T-helper 1 cell treated with Interleukin-12 subunit alpha and Interleukin-12 subunit beta and Interleukin-4 antibody, amounts not matched to agents 30 ng/mL and 1 ng/mL, for 36 hours (primary cell): ENCODE results near the gene DTNBP1. TPM values are rescaled to one million over a fixed set of nuclear protein-coding genes. Genes with fewer than 3 reads are reported as not detected.

Experiments used
- intact Hi-C: fragments of 100-400 bp; cut with micrococcal nuclease; formaldehyde crosslinking; loops from one replicate; pipeline ENCODE4 v1.15.1; 2024
- total RNA-seq: library from RNA; stranded (reverse); gene quantifications from 2 replicates; pipeline ENCODE4 v1.2.3, GENCODE V29; 2022

DTNBP1 gene
- total RNA-seq, 1 donor from 2014 or later: 29.2 TPM

GRCh38 chr6:15536198-15536955, 126.5 kb downstream of the DTNBP1 start:
- intact Hi-C loops: no loop called here

GRCh38 chr6:15535495-15536197, 127.2 kb downstream of the DTNBP1 start:
- intact Hi-C loops: no loop called here

DNA sequence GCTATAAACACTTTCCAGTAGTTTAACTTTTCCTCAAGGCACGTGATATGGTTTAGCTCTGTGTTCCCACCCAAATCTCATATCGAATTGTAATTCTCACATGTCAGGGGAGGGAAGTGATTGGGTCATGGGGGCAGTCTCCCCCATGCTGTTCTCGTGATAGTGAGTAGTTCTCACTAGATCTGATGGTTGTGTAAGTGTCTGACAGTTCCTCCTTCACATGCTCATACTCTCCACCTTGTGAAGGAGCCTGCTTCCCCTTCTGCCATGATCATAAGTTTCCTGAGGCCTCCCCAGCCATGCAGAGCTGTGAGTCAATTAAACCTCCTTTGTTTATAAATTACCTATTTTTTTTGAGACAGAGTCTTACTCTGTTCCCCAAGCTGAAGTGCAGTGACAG, 127.9 kb downstream of the DTNBP1 start:
- intact Hi-C loops: no loop called here

DNA sequence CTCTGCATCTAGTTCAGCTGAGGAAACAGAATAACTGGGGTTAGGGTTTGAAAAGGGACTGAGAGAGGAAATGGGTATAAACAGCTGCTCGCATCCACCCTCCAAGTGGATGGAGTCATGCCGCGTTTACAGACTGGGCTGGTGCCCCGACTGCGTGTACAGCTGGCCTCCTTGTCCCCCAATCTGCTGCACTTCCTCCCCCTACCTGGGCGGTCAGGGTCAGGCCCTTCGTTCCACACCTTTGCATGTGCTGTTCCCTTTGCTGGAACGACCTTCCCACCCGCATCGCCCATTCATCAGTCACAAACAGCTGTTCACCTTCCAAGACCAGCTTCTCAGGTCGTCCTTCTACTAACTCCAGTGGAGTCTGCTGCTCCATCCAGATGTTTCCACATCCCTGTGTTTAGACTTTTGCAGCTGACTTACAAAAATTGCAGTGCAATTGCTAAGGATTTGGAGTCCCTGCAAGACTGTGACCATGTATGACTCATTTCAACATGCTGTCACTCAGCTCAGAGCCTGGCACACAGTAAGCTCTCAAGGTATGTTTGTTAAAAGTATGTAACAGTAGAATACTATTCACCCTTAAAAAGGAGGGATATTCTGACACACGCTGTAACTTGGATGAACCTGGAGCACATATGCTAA, 129.3 kb downstream of the DTNBP1 start:
- intact Hi-C loops: no loop called here

DNA sequence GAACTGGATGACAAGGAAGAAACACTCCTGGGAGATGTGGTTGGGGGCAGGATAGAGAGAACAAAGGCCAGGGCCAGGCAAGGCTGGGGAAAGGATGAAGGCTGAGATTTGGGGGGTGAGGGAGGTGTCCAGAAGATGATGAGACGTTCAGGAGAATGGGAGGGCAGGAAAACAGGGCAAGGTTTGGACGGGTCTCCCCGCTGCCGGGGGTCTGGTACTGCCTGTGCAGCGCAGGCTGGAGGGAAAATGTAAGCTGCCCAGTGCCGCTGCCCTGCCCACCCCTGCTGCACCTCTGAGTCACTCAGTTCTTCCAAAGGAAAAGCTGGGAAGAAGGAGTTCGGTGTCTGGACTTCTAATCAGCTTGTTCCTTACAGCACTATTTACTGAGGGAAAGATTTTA, 130.9 kb downstream of the DTNBP1 start:
- intact Hi-C loops: no loop called here

DNA sequence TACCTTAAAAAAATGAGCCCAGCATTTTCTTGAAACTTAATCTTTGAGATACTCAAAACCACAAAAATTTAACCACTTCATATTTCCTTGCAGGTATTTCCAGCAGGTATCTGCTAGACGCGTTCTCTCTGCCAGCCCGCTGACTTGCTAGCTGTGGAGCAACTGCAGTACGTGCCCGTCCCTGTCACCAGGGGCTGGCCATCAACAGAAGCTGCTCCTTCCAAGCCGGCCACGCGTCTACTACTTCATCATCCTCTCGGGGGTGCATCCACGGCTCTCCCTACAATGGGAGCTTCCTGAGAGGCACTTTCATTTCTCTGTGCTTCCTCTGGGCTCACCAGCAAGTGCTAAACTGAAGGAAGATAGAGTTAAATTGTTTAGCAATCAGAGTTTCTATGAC, 132.4 kb downstream of the DTNBP1 start:
- intact Hi-C loops: no loop called here

- intact Hi-C loops: loop anchor here (10.0 kb wide), 1 partner anchor 96 kb away; no protein-coding TSS in a partner anchor
Measured at GRCh38 chr6:15528870-15529269, 134.0 kb downstream of the DTNBP1 start.

GRCh38 chr6:15527838-15528617, 134.8 kb downstream of the DTNBP1 start:
- intact Hi-C loops: loop anchor here (10.0 kb wide), 1 partner anchor 97 kb away; no protein-coding TSS in a partner anchor

DNA sequence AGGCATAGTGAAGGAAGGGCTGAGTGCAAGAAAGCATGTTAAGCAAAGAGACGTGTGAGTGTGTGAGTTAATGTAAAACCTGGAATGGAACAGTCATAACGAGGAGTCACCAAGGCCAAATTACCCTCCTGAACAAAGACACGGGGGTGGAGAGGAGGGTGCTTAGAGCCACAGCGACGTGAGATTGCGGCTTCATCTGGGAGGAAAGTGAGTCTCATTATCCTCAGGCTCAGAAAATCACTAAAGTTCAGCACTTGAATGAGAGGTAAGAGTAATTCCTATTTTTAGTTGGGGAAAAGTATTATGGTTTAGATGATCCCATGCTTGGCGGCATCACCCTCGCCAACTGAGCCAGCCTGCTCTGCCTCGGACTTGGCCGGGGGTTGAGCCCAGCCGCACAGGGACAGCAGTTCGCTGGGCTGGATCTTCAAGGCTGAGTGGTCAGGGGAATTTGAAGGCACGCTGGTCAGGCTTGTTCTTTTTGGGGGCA, 136.6 kb downstream of the DTNBP1 start:
- intact Hi-C loops: loop anchor here (10.0 kb wide), 1 partner anchor 99 kb away; no protein-coding TSS in a partner anchor

- intact Hi-C loops: loop anchor here (10.0 kb wide), 1 partner anchor 100 kb away; no protein-coding TSS in a partner anchor
Measured at GRCh38 chr6:15524861-15525401, 137.9 kb downstream of the DTNBP1 start.

DNA sequence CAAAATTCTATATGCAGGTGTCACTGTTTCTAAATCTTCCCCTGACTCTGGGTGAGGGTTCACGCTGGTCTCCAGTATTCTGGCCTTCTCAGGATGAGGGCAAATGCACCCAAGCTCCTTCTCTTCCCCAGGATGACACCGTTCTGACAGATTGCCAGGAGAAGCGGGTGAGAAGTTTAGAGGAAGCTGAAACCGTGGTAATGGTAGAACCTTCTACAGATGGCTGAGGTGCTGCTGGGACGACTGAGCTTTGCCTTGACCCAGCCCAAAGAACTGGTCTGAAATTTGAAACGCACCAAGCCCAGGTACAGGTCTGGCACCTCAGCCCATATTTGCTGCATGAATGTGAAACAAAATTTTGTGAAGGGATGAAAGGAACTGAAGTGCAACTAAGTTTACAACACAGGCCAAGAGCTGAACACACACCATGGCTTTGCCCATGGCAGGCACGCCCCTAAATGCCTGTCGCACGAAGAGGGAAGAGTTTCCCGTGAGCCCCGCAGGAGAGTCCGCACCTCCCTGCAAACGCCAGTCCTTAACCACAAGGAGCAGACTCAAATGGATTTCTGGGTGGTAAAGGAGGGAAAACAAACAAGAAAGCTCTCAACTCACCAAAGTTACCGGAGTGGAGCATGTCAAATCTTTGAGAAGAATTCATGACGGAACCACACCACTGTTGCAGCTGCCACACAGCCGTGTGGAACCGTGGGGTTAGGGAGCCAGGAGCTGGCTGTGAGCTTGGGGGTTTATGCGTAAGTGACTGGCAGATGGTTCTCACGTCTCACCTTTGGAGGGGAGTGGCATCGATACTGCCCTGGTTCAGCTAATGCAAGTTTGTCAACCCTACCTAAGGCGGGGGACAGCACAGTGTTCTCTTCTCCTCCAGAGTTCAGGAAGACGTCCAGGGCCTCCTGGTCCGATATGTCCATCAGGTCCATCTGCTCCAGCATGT, 138.9 kb downstream of the DTNBP1 start:
- intact Hi-C loops: loop anchor here (10.0 kb wide), 1 partner anchor 101 kb away; no protein-coding TSS in a partner anchor

- intact Hi-C loops: loop anchor here (10.0 kb wide), 1 partner anchor 102 kb away; no protein-coding TSS in a partner anchor
Measured at GRCh38 chr6:15522856-15523529, 139.8 kb downstream of the DTNBP1 start.

GRCh38 chr6:15522427-15522826, 140.4 kb downstream of the DTNBP1 start:
- intact Hi-C loops: loop anchor here (10.0 kb wide), 1 partner anchor 102 kb away; no protein-coding TSS in a partner anchor

GRCh38 chr6:15522026-15522425, 140.8 kb downstream of the DTNBP1 start:
- intact Hi-C loops: loop anchor here (10.0 kb wide), 1 partner anchor 103 kb away; no protein-coding TSS in a partner anchor

GRCh38 chr6:15521582-15521981, 141.2 kb downstream of the DTNBP1 start:
- intact Hi-C loops: loop anchor here (10.0 kb wide), 1 partner anchor 103 kb away; no protein-coding TSS in a partner anchor

DNA sequence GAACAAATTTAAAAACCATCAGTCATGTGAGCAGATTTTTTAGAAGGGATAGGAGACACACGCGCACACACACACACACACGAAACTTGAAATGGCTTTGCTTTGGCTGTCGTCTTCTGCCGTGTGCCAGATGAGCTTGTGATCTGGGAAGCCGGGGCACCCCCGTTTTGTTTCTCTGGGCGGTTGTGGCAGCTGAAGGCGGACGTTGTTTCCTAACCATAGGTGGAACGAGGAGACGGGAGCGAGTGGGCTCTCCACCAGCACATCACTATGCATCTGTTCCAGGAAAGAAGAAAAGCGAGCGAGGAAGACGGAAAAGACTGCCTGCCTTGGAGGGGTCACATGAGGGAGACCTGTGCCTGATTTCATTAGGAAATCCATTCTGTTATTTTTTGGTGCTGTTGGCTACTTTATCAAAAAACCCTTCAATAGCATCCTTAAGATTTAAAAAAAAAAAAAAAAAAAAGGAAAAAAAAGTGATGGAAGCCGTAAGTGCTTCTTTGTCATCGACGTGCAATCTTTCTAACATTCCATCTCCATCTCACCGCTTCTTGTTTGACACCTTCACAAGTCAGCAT, 142.1 kb downstream of the DTNBP1 start:
- intact Hi-C loops: loop anchor here (10.0 kb wide), 1 partner anchor 104 kb away; no protein-coding TSS in a partner anchor

DNA sequence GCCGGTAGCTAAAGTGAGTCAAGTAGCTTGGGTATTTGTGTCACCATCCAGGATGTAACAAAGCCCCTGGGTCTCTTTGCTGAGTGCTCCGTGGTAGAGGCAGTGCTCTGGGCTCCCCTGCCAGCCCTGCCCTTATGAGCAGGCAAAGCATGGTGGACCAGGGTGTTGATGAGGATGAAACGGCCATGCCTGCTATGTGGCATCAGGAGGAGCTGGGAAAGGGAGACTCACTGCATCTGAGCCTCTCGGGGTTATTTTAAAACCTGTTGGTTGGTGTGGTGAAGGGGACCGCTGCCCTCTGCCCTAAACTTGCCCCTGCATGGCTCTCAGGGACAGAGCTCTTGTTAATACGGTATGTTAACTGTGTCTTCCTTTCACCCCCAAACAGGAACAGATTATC, 143.1 kb downstream of the DTNBP1 start:
- intact Hi-C loops: loop anchor here (10.0 kb wide), 1 partner anchor 105 kb away; no protein-coding TSS in a partner anchor

GRCh38 chr6:15518878-15519277, 143.9 kb downstream of the DTNBP1 start:
- intact Hi-C loops: no loop called here
